Fibroblast of villous mesenchyme (primary cell): ENCODE measurements around the gene IDH2. TPM values are rescaled to one million over a fixed set of nuclear protein-coding genes. Genes with fewer than 3 reads are reported as not detected.

Experiments
- DNase-seq: peaks from one replicate; pipeline ENCODE4 v3.0.0-alpha.2; 2010; ENCODE audit warnings: low read depth
- H3K4me3 ChIP-seq: 2 replicates; pipeline ENCODE4 v1.5.1; 2011; ENCODE audit warnings: low read depth, mild to moderate bottlenecking, low read length
- total RNA-seq: library from RNA; depleted of rRNA; stranded (reverse); fragments of >200 nt; gene quantifications from 2 replicates; pipeline ENCODE4 v1.2.3, GENCODE V29; 2012
- TF ChIP-seq, protein P1 (sequence below): IDR thresholded peaks from 2 replicates; pipeline ENCODE4 v1.5.1; 2012; ENCODE audit warnings: low read depth, mild to moderate bottlenecking, low read length; ENCODE audit not compliant: insufficient read depth

The IDH2 gene
- total RNA-seq, 1 donor: 70.4 TPM

DNA sequence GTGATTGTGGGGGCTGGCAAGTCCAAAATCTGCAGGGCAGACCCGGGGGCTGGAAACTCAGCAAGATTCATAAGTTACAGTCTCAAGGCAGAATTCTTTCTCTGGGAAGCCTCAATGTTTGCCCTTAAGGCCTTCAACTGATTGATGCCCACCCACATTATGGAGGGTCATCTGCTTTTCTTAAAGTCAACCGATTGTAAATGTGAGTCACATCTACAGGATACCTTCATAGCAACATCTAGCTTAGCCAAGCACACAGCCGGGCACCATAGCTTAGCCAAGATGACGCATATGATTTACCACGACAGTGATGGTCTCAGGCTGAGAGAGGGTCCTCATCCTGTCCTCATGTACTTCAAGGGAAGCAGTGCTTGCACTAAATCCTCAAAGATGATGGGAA lies 43.5 kb downstream of the IDH2 start:
- DNase-seq: no peak
- TF ChIP-seq, protein P1, sequence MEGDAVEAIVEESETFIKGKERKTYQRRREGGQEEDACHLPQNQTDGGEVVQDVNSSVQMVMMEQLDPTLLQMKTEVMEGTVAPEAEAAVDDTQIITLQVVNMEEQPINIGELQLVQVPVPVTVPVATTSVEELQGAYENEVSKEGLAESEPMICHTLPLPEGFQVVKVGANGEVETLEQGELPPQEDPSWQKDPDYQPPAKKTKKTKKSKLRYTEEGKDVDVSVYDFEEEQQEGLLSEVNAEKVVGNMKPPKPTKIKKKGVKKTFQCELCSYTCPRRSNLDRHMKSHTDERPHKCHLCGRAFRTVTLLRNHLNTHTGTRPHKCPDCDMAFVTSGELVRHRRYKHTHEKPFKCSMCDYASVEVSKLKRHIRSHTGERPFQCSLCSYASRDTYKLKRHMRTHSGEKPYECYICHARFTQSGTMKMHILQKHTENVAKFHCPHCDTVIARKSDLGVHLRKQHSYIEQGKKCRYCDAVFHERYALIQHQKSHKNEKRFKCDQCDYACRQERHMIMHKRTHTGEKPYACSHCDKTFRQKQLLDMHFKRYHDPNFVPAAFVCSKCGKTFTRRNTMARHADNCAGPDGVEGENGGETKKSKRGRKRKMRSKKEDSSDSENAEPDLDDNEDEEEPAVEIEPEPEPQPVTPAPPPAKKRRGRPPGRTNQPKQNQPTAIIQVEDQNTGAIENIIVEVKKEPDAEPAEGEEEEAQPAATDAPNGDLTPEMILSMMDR: no peak
- no peak overlapping the region for H3K4me3 ChIP-seq

DNA sequence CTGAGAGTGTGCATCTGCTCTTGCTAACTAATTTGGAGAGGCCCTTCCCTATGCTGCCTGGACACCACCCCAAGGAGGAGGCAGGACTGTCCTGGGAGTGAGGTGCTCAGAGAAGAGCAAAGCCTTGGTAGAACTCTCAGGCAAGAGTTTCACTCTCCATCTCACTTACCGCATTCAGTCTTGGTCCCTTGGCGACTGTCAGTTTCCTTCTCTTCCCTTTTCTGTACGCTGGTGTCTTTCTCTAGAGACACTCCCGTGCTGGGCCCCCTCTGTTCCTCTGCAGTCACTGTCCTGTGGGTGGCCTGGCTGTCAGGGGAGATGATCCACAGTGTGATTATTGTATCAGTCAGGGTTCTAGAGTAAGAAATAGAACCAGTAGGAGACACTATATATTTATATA lies 44.0 kb downstream of the IDH2 start:
- no peak for DNase-seq
- no peak overlapping the region for H3K4me3 ChIP-seq
- TF ChIP-seq, protein P1: no peak

DNA sequence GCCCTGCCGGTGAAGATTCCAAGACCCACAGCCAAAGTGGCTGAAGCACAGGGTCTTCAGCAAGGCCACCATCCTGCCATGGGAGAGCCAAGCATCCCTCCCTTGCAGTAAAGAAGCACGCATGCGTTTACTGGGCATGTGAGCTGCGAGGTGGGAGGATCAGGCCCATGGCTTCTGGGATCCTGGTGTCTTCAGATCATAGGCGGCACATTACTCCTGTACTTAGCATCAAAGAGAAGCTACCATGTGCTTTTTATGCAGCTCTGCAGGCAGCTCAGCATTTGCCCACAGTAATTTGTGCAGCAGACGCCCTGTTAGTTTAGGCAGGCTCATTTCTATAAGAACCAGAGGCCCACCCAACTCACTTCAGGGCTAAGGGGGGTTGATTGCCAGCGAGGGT lies 45.7 kb downstream of the IDH2 start:
- no peak for DNase-seq
- H3K4me3 ChIP-seq: no peak overlapping the region
- TF ChIP-seq, protein P1: no peak

DNA sequence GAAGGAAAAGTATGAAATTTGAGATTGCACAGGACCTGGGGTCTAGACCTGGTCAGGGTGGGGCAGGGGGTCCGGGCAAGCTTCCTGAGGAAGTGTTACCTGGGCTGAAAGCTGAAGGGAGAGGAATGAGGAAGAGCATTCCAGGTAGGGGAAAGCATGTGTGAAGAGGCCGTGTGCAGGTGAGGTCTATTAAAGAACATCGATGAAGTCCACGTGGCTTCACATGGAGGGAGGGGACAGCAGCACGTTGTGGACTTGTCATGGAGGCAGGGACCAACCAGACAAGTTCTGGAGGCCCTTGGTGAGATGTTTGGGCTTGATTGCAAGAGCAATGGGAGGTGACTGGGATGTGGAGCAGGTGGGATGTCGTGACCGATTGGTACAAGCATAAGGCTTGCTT lies 47.1 kb downstream of the IDH2 start:
- TF ChIP-seq, protein P1: no peak
- no peak for DNase-seq
- no peak overlapping the region for H3K4me3 ChIP-seq

DNA sequence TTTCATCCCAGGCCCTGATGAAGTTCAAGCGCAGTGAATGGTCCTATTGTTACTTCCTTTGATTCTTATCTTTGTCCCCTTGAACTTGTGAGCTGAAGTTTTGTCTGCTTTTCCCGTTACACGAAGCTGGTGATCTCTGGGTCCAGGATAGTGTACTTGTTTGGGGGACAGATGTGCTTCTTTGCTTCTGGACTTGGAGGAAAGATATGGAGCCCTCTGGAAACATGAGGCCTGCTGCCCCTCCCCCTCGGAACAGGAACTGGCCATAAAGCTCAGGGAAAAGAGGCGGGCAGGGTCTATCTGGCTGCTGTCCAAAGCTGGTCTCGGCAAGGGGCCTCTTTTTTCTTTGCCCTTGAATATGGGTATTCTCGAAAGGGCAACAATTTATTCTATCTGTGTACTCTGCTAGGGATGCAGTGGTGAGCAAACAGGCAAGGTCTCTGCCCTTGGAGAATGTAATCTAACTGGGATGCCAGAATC lies 47.6 kb downstream of the IDH2 start:
- H3K4me3 ChIP-seq: no peak overlapping the region
- TF ChIP-seq, protein P1: no peak
- no peak for DNase-seq

DNA sequence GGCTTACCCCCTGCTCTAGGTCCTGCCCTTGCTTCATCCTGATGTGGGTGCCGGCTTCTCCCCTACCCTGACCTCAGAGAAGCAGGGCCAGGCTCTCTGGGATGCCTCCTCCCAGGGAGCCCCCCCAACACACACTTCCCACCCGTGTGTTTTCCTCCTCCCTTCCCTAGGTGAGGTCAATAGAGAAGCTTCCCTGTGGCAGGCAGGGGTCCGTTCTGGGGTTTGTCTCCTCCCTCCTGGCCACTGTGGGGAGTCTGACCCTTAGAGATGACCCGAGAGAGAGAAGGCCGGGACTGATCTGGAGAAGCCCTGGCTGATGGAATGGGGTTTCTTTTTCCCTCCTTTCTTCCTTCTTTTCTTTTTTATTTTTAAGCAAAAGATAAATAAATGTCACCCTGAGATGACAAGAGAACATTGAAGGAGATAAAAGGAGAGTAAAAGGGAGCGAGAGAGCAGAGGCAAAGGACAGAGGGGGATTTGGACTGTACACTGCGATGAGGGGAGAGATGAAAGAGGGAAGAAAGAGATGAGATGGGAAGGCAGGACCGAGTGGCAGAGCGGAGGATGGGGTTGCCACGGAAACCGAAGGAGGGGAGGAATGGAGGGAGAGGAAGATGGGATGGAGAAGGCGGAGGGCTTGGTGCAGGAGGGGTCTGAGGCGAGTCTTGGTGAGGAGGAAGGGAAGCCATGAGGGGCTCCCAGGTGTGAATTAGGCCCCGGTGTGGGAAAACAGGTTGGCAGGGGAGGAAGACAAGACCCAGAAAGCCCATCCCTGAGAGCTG lies 48.4 kb downstream of the IDH2 start:
- TF ChIP-seq, protein P1: no peak
- no peak overlapping the region for H3K4me3 ChIP-seq
- DNase-seq: no peak

DNA sequence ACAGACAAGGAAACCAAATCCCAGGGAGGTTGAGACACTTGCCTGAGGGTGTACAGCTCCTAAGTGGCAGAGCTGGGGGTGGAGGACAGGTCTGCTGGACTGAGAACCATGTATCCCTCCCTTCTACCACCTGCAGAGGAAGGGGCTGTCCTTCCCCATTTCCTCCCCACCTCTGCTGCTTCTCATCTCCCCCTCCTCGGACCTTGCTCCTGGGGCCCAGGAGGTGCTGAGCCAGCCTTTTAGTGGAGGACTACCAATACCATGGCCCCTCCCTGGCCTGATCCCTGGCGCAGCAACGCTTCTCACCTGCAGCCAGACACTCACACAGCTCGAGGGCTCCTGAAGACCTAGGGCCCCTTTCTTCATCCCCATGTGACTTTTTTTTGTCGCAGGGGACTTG lies 50.4 kb downstream of the IDH2 start:
- no peak for DNase-seq
- H3K4me3 ChIP-seq: no peak overlapping the region
- TF ChIP-seq, protein P1: no peak
